ENCODE results near the gene NMNAT2.

The NMNAT2 gene

GRCh38 chr1:183247484-183247883 is 170.7 kb downstream of the NMNAT2 start:
- FAIRE-seq (no peak), DNase-seq (ENCODE audit: insufficient read length, low spot score) (no peak)
- TF ChIP-seq CTCF (IDR thresholded peaks at IDR 0.05; ENCODE audit: insufficient read depth, missing control alignments) = no peak

GRCh38 chr1:183247066-183247465 is 171.1 kb downstream of the NMNAT2 start:
- DNase-seq (ENCODE audit: insufficient read length, low spot score) (no peak), FAIRE-seq (no peak)
- no peak for TF ChIP-seq CTCF (IDR thresholded peaks at IDR 0.05; ENCODE audit: insufficient read depth, missing control alignments)

- TF ChIP-seq CTCF (IDR thresholded peaks at IDR 0.05; ENCODE audit: insufficient read depth, missing control alignments) = no peak
- DNase-seq (ENCODE audit: insufficient read length, low spot score) (no peak), FAIRE-seq (peak; percentile 38)
Measured at GRCh38 chr1:183246436-183246835, 171.7 kb downstream of the NMNAT2 start.

GRCh38 chr1:183245357-183245756 is 172.8 kb downstream of the NMNAT2 start:
- TF ChIP-seq CTCF (IDR thresholded peaks at IDR 0.05; ENCODE audit: insufficient read depth, missing control alignments) = no peak
- no peak for FAIRE-seq
- no peak for DNase-seq (ENCODE audit: insufficient read length, low spot score)

- no peak for TF ChIP-seq CTCF (IDR thresholded peaks at IDR 0.05; ENCODE audit: insufficient read depth, missing control alignments)
- DNase-seq (ENCODE audit: insufficient read length, low spot score) = no peak
- FAIRE-seq = no peak
Measured at GRCh38 chr1:183244466-183244865, 173.7 kb downstream of the NMNAT2 start.

GRCh38 chr1:183243161-183244050 is 174.8 kb downstream of the NMNAT2 start:
- TF ChIP-seq CTCF (IDR thresholded peaks at IDR 0.05; ENCODE audit: insufficient read depth, missing control alignments) = no peak
- FAIRE-seq (no peak), DNase-seq (ENCODE audit: insufficient read length, low spot score) (no peak)

- no peak for FAIRE-seq
Measured at GRCh38 chr1:183242556-183242955, 175.6 kb downstream of the NMNAT2 start.

More at GRCh38 chr1:183242556-183242955, 175.6 kb downstream of the NMNAT2 start:
- TF ChIP-seq CTCF (IDR thresholded peaks at IDR 0.05; ENCODE audit: insufficient read depth, missing control alignments) = no peak
- no peak for DNase-seq (ENCODE audit: insufficient read length, low spot score)
